HepG2 (cell line): ENCODE data around the gene TMEM9. TPM values are rescaled to one million over a fixed set of nuclear protein-coding genes. Genes with fewer than 3 reads are reported as not detected.

Source experiments
- BRCA1 ChIP-seq: sonication (generic); formaldehyde crosslinking; IDR thresholded peaks from 2 replicates; pipeline ENCODE4 v1.4.0; 2020; ENCODE audit warnings: missing genetic modification reagents
- CREBL2 ChIP-seq: sonication (generic); formaldehyde crosslinking; IDR thresholded peaks from 2 replicates; pipeline ENCODE4 v1.8.1; 2023; ENCODE audit warnings: missing genetic modification reagents, mild to moderate bottlenecking, borderline replicate concordance
- CREM ChIP-seq, 2 experiments: sonication (generic) in 1 of 2; formaldehyde crosslinking in 1 of 2; IDR thresholded peaks; 2 replicates each; pipeline versions ENCODE4 v1.4.0 to v1.6.1; 2016 to 2020; ENCODE audit warnings: antibody characterized with exemption in 1 of 2, mild to moderate bottlenecking in 1 of 2, missing genetic modification reagents in 1 of 2
- EP300 ChIP-seq, 3 experiments: sonication (generic) in 1 of 3; formaldehyde crosslinking in 1 of 3; IDR thresholded peaks; 2 replicates each; pipeline versions ENCODE4 v1.5.1 to v1.6.1; 2011 to 2020; ENCODE audit warnings: low read depth in 2 of 3, low read length in 2 of 3, borderline replicate concordance in 1 of 3, improper control_type of control experiment in 1 of 3, mild to moderate bottlenecking in 1 of 3, missing genetic modification reagents in 1 of 3, moderate library complexity in 1 of 3
- GABPA ChIP-seq, 2 experiments: IDR thresholded peaks; 2 replicates each; pipeline ENCODE4 v1.6.1; 2011 to 2016; ENCODE audit warnings: low read depth in 2 of 2, low read length in 1 of 2, missing biosample characterization in 1 of 2, missing genetic modification characterization in 1 of 2
- HDAC1 ChIP-seq: sonication (generic); formaldehyde crosslinking; IDR thresholded peaks from 2 replicates; pipeline ENCODE4 v1.5.1; 2020; ENCODE audit warnings: mild to moderate bottlenecking, missing genetic modification reagents
- MBD4 ChIP-seq: IDR thresholded peaks from 2 replicates; pipeline ENCODE4 v1.6.1; 2012; ENCODE audit warnings: low read length, inconsistent platforms, borderline replicate concordance
- NR3C1 ChIP-seq: sonication (generic); formaldehyde crosslinking; IDR thresholded peaks from 2 replicates; pipeline ENCODE4 v1.4.0; 2020; ENCODE audit warnings: missing genetic modification reagents
- SOX13 ChIP-seq, 3 experiments: fragments of 450-650 bp in 1 of 3; sonication (generic) in 1 of 3; formaldehyde crosslinking in 1 of 3; IDR thresholded peaks in 2 of 3; conservative IDR thresholded peaks in 1 of 3; 2 replicates each; pipeline versions ENCODE4 v1.5.0 to v1.6.1; 2016 to 2020; ENCODE audit warnings: antibody characterized with exemption in 1 of 3, mild to moderate bottlenecking in 1 of 3, missing compliant biosample characterization in 1 of 3, missing genetic modification reagents in 1 of 3, moderate library complexity in 1 of 3
- ZNF292 ChIP-seq: sonication (generic); formaldehyde crosslinking; IDR thresholded peaks from 2 replicates; pipeline ENCODE4 v1.8.1; 2022; ENCODE audit warnings: mild to moderate bottlenecking, low read depth, missing genetic modification reagents, borderline replicate concordance
- ZNF350 ChIP-seq: sonication (generic); formaldehyde crosslinking; IDR thresholded peaks from 2 replicates; pipeline ENCODE4 v1.4.0; 2020; ENCODE audit warnings: mild to moderate bottlenecking, low read depth, missing genetic modification reagents, borderline replicate concordance
- ZNF513 ChIP-seq: sonication (generic); formaldehyde crosslinking; conservative IDR thresholded peaks from 2 replicates; pipeline ENCODE4 v1.5.0; 2020; ENCODE audit warnings: missing genetic modification reagents
- ZNF616 ChIP-seq: sonication (generic); formaldehyde crosslinking; IDR thresholded peaks from 2 replicates; pipeline ENCODE4 v1.5.0; 2020; ENCODE audit warnings: low read depth, mild to moderate bottlenecking, missing genetic modification reagents
- ZNF713 ChIP-seq: sonication (generic); formaldehyde crosslinking; IDR thresholded peaks from 2 replicates; pipeline ENCODE4 v1.4.0; 2020; ENCODE audit warnings: mild to moderate bottlenecking, missing genetic modification reagents
- polyA plus RNA-seq, 8 experiments: library from polyadenylated mRNA; depleted of rRNA in 3 of 8; stranded (reverse) in 7 of 8; unstranded in 1 of 8; fragments of >200 nt; fragmentation: Illumina TruSeq in 4 of 8; extraction: Trizol in 4 of 8; gene quantifications; 2 replicates each; pipeline versions ENCODE4 v1.2.1 to v1.2.3, GENCODE V29; 2011 to 2016; ENCODE audit warnings: low read depth in 4 of 8, missing spikeins in 1 of 8, mixed read lengths in 1 of 8; ENCODE audit not compliant: insufficient read depth in 1 of 8
- total RNA-seq, 5 experiments: library from RNA; depleted of rRNA; stranded (reverse); fragments of >200 nt; fragmentation: Illumina TruSeq; extraction: Trizol; gene quantifications; 2 replicates each; pipeline ENCODE4 v1.2.3, GENCODE V29; 2016; ENCODE audit warnings: low read depth in 1 of 5
- TF ChIP-seq, protein P1 (sequence below): sonication (generic); formaldehyde crosslinking; IDR thresholded peaks from 2 replicates; pipeline ENCODE4 v1.5.0; 2020; ENCODE audit warnings: mild to moderate bottlenecking, missing genetic modification reagents, borderline replicate concordance
- TF ChIP-seq, protein P2 (sequence below): sonication (generic); formaldehyde crosslinking; IDR thresholded peaks from 2 replicates; pipeline ENCODE4 v1.4.0; 2020; ENCODE audit warnings: mild to moderate bottlenecking, missing genetic modification reagents

The TMEM9 gene
- total and polyA plus RNA-seq, 2 of the 13 experiments (the other 11 are each of a cell fraction or from before 2014, with no cell fraction given): 60.9 to 102 TPM

DNA sequence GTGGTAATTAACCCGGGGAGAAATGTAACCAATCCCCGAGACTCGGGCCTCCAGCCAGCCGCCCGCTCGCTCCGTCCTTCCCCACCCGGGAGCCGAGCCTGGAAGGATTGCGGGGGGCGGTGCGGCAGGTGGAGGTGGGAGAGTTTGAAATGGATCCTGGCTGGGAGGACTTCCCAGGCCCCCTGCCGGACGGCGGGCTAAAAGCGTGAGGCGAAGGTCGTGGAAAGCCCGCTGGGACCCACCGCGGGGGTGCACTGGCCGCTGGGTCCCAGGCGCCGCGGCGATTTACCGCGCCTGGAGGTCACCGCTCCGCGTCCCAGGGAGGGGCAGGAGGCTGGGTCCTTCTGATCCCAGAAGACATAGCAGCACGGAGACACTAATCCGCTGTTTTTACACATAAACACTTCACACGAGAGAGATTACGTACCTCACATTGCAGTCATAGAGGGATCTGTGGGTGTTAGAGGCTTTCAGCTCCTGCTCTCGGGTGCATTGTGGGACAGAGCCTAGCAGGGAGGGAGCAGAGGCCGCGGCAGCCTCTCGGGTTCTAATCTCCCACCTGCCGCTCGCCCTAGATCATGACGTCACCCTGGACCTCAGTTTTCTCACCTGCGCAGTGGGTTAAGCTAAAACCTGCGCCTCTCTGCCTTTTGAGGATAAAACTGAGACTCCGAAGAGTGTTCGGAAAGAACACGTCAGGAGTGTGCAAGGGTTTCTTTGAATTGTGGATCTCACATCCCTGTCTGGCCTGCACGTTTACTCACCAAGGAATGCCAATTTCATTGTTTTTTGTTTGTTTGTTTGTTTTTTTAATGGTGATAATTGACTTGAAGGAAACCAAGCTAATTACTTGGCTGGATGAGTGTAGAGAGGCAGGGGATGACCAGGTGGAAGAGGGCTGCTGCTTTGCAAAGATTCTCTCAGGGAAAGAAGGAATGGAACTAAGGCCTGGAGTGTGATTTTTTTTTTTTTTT, 17.1 kb upstream of the TMEM9 start (continued):
- TF ChIP-seq, protein P1, sequence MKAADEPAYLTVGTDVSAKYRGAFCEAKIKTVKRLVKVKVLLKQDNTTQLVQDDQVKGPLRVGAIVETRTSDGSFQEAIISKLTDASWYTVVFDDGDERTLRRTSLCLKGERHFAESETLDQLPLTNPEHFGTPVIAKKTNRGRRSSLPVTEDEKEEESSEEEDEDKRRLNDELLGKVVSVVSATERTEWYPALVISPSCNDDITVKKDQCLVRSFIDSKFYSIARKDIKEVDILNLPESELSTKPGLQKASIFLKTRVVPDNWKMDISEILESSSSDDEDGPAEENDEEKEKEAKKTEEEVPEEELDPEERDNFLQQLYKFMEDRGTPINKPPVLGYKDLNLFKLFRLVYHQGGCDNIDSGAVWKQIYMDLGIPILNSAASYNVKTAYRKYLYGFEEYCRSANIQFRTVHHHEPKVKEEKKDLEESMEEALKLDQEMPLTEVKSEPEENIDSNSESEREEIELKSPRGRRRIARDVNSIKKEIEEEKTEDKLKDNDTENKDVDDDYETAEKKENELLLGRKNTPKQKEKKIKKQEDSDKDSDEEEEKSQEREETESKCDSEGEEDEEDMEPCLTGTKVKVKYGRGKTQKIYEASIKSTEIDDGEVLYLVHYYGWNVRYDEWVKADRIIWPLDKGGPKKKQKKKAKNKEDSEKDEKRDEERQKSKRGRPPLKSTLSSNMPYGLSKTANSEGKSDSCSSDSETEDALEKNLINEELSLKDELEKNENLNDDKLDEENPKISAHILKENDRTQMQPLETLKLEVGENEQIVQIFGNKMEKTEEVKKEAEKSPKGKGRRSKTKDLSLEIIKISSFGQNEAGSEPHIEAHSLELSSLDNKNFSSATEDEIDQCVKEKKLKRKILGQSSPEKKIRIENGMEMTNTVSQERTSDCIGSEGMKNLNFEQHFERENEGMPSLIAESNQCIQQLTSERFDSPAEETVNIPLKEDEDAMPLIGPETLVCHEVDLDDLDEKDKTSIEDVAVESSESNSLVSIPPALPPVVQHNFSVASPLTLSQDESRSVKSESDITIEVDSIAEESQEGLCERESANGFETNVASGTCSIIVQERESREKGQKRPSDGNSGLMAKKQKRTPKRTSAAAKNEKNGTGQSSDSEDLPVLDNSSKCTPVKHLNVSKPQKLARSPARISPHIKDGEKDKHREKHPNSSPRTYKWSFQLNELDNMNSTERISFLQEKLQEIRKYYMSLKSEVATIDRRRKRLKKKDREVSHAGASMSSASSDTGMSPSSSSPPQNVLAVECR (CRISPR knock-in tag): peak; percentile 62; the same call in 1 of the 2 replicates
- no peak for TF ChIP-seq MBD4
- TF ChIP-seq HDAC1: no peak
- peak; percentile 91; the same call in 1 of the 2 replicates for TF ChIP-seq ZNF350 (CRISPR knock-in tag)
- TF ChIP-seq NR3C1 (CRISPR knock-in tag): no peak
- TF ChIP-seq ZNF292: no peak; the same call in 1 of the 2 replicates
- TF ChIP-seq CREM (IDR thresholded peaks at IDR 0.05): peak; percentile 71; the same call in 1 of the 2 replicates
- TF ChIP-seq CREM (CRISPR knock-in tag; IDR thresholded peaks at IDR 0.05): no peak
- no peak for TF ChIP-seq EP300 (IDR thresholded peaks at IDR 0.05; ENCODE audit: low read depth in 2 of 2, low read length in 2 of 2)
- TF ChIP-seq EP300 (CRISPR knock-in tag; IDR thresholded peaks at IDR 0.05; ENCODE audit: borderline replicate concordance): no peak
- no peak for TF ChIP-seq CREBL2 (CRISPR knock-in tag)
- TF ChIP-seq SOX13 (IDR thresholded peaks at IDR 0.05): no peak
- 0 out of 4 replicates have a peak, but pooled peaks of 1 of the 2 experiments have one; percentile 58 for TF ChIP-seq SOX13 (CRISPR knock-in tag; conservative IDR thresholded peaks at IDR 0.05 in 1 of 2, IDR thresholded peaks at IDR 0.05 in 1 of 2)
- TF ChIP-seq, protein P2, sequence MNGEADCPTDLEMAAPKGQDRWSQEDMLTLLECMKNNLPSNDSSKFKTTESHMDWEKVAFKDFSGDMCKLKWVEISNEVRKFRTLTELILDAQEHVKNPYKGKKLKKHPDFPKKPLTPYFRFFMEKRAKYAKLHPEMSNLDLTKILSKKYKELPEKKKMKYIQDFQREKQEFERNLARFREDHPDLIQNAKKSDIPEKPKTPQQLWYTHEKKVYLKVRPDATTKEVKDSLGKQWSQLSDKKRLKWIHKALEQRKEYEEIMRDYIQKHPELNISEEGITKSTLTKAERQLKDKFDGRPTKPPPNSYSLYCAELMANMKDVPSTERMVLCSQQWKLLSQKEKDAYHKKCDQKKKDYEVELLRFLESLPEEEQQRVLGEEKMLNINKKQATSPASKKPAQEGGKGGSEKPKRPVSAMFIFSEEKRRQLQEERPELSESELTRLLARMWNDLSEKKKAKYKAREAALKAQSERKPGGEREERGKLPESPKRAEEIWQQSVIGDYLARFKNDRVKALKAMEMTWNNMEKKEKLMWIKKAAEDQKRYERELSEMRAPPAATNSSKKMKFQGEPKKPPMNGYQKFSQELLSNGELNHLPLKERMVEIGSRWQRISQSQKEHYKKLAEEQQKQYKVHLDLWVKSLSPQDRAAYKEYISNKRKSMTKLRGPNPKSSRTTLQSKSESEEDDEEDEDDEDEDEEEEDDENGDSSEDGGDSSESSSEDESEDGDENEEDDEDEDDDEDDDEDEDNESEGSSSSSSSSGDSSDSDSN: peak; percentile 83
- no peak for TF ChIP-seq ZNF713 (CRISPR knock-in tag)
- TF ChIP-seq BRCA1 (CRISPR knock-in tag): no peak
- TF ChIP-seq ZNF616: no peak
- no peak for TF ChIP-seq GABPA (IDR thresholded peaks at IDR 0.05; ENCODE audit: low read depth, low read length)
- TF ChIP-seq GABPA (CRISPR knock-in tag; IDR thresholded peaks at IDR 0.05; ENCODE audit: low read depth): no peak; the same call in 1 of the 2 replicates
- no peak for TF ChIP-seq ZNF513 (CRISPR knock-in tag)
